Activated CD8-positive, alpha-beta memory T cell treated with anti-CD3 and anti-CD28 coated beads, Interleukin-2, amount 50 U/mL, for 24 hours (primary cell): Measurements from ENCODE around the gene FOXL1.

ENCODE experiments used
- DNase-seq: peaks from one replicate; pipeline ENCODE4 v3.0.0-alpha.2; 2020; ENCODE audit errors: extremely low read depth

Gene FOXL1

GRCh38 chr16:86549076-86549892 lies 29.1 kb upstream of the FOXL1 start:
- no peak for DNase-seq

GRCh38 chr16:86549893-86550190 lies 28.5 kb upstream of the FOXL1 start:
- DNase-seq = no peak

- no peak for DNase-seq
Observed at GRCh38 chr16:86550281-86550680, 28.1 kb upstream of the FOXL1 start.

- DNase-seq = no peak
Observed at GRCh38 chr16:86553356-86553755, 25.0 kb upstream of the FOXL1 start.

GRCh38 chr16:86554599-86554916 lies 23.8 kb upstream of the FOXL1 start:
- DNase-seq = no peak

GRCh38 chr16:86554917-86555703 lies 23.2 kb upstream of the FOXL1 start, which contains the start of gene MTHFSD:
Gene MTHFSD, minus strand, starts transcription at chr16:86555235. Its CDS starts 51 bp downstream, at chr16:86555184.
- peak; percentile 85 for DNase-seq

GRCh38 chr16:86555704-86556075 lies 22.7 kb upstream of the FOXL1 start:
- DNase-seq = no peak

GRCh38 chr16:86556576-86556975 lies 21.8 kb upstream of the FOXL1 start:
- DNase-seq = no peak

- no peak for DNase-seq
Observed at GRCh38 chr16:86557587-86557986, 20.8 kb upstream of the FOXL1 start.

GRCh38 chr16:86558355-86559193 lies 19.8 kb upstream of the FOXL1 start:
- DNase-seq = no peak

- no peak for DNase-seq
Observed at GRCh38 chr16:86559802-86560305, 18.5 kb upstream of the FOXL1 start.

- no peak for DNase-seq
Observed at GRCh38 chr16:86562356-86562755, 16.0 kb upstream of the FOXL1 start.

GRCh38 chr16:86563469-86564345 lies 14.6 kb upstream of the FOXL1 start:
- DNase-seq = peak; percentile 71

GRCh38 chr16:86565181-86565631 lies 13.1 kb upstream of the FOXL1 start:
- DNase-seq = no peak

GRCh38 chr16:86565644-86566511 lies 12.5 kb upstream of the FOXL1 start:
- DNase-seq = no peak

- no peak for DNase-seq
Observed at GRCh38 chr16:86566601-86566965, 11.8 kb upstream of the FOXL1 start, which contains the start of gene FOXC2. Gene FOXC2, plus strand, starts transcription at chr16:86566829. Its CDS starts 507 bp downstream, at chr16:86567336.

- no peak for DNase-seq
Observed at GRCh38 chr16:86566966-86567700, 11.2 kb upstream of the FOXL1 start.

- DNase-seq = no peak
Observed at GRCh38 chr16:86567701-86568581, 10.4 kb upstream of the FOXL1 start.
